HG03280 (cell line): ENCODE data around the gene BDKRB1.

Source experiments
- ATAC-seq: cut with Tn5 transposase; IDR thresholded peaks from one replicate; pipeline ENCODE4 v1.9.1; 2021; ENCODE audit warnings: mild to moderate bottlenecking, moderate library complexity; ENCODE audit not compliant: unreplicated experiment

Gene BDKRB1

GRCh38 chr14:96277890-96278289, 21.9 kb downstream of the BDKRB1 start:
- ATAC-seq: no peak

GRCh38 chr14:96279564-96279963, 23.6 kb downstream of the BDKRB1 start:
- ATAC-seq: no peak

GRCh38 chr14:96280104-96280503, 24.1 kb downstream of the BDKRB1 start:
- ATAC-seq: no peak

- ATAC-seq: no peak
Observed at GRCh38 chr14:96281486-96281885, 25.5 kb downstream of the BDKRB1 start.

GRCh38 chr14:96284008-96284407, 28.0 kb downstream of the BDKRB1 start:
- ATAC-seq: no peak

- no peak for ATAC-seq
Observed at GRCh38 chr14:96284430-96284829, 28.4 kb downstream of the BDKRB1 start.

- no peak for ATAC-seq
Observed at GRCh38 chr14:96285667-96286066, 29.7 kb downstream of the BDKRB1 start.

- ATAC-seq: no peak
Observed at GRCh38 chr14:96286251-96286650, 30.2 kb downstream of the BDKRB1 start.

GRCh38 chr14:96287856-96288255, 31.8 kb downstream of the BDKRB1 start:
- no peak for ATAC-seq

GRCh38 chr14:96294246-96294645, 38.2 kb downstream of the BDKRB1 start:
- ATAC-seq: no peak

- ATAC-seq: no peak
Observed at GRCh38 chr14:96297000-96297399, 41.0 kb downstream of the BDKRB1 start.

GRCh38 chr14:96297997-96298515, 42.0 kb downstream of the BDKRB1 start:
- ATAC-seq: no peak

GRCh38 chr14:96299441-96299840, 43.4 kb downstream of the BDKRB1 start:
- no peak for ATAC-seq

- no peak for ATAC-seq
Observed at GRCh38 chr14:96303981-96304380, 48.0 kb downstream of the BDKRB1 start.

- ATAC-seq: no peak
Observed at GRCh38 chr14:96304956-96305355, 48.9 kb downstream of the BDKRB1 start.

- ATAC-seq: no peak
Observed at GRCh38 chr14:96307434-96307833, 51.4 kb downstream of the BDKRB1 start.

GRCh38 chr14:96309133-96309895, 53.3 kb downstream of the BDKRB1 start:
- no peak for ATAC-seq

GRCh38 chr14:96309896-96310330, 53.9 kb downstream of the BDKRB1 start:
- ATAC-seq: no peak

GRCh38 chr14:96310906-96311305, 54.9 kb downstream of the BDKRB1 start:
- no peak for ATAC-seq
